Mammary epithelial cell (primary cell): ENCODE data around the gene C17orf114.

Experiments
- EZH2 ChIP-seq: IDR thresholded peaks from 2 replicates; pipeline ENCODE4 v1.6.1; 2012; ENCODE audit warnings: low read length, inconsistent platforms, borderline replicate concordance
- TF ChIP-seq, protein P1 (sequence below), 2 donors: IDR thresholded peaks in 1 of 2; conservative IDR thresholded peaks in 1 of 2; 2 replicates each; pipeline ENCODE4 v1.5.1; 2011 to 2012; ENCODE audit warnings: inconsistent platforms in 2 of 2, low read length in 2 of 2, mild to moderate bottlenecking in 2 of 2, control low read depth in 1 of 2, low read depth in 1 of 2; ENCODE audit not compliant: insufficient read depth in 1 of 2; ENCODE audit errors: extremely low read depth in 1 of 2

- TF ChIP-seq, protein P1, sequence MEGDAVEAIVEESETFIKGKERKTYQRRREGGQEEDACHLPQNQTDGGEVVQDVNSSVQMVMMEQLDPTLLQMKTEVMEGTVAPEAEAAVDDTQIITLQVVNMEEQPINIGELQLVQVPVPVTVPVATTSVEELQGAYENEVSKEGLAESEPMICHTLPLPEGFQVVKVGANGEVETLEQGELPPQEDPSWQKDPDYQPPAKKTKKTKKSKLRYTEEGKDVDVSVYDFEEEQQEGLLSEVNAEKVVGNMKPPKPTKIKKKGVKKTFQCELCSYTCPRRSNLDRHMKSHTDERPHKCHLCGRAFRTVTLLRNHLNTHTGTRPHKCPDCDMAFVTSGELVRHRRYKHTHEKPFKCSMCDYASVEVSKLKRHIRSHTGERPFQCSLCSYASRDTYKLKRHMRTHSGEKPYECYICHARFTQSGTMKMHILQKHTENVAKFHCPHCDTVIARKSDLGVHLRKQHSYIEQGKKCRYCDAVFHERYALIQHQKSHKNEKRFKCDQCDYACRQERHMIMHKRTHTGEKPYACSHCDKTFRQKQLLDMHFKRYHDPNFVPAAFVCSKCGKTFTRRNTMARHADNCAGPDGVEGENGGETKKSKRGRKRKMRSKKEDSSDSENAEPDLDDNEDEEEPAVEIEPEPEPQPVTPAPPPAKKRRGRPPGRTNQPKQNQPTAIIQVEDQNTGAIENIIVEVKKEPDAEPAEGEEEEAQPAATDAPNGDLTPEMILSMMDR (conservative IDR thresholded peaks at IDR 0.05 in 1 of 2, IDR thresholded peaks at IDR 0.05 in 1 of 2; ENCODE audit: extremely low read depth in 1 of 2, insufficient read depth in 1 of 2, low read depth in 1 of 2, low read length in 2 of 2): no peak
- TF ChIP-seq EZH2: no peak
Measured at GRCh38 chr17:4751932-4752331, 50.2 kb downstream of the C17orf114 start.
